Coronary artery (tissue), 2 donors: ENCODE data around the gene TBCC.
A peak's percentile ranks its signal among the peaks of the same experiment; 100 is the strongest.

Experiments used
- DNase-seq: peaks from one replicate; pipeline ENCODE4 v3.0.0-alpha.2; 2017; ENCODE audit warnings: low spot score
- H3K27ac ChIP-seq, 2 donors: fragments of 200-600 bp; sonication (generic); one replicate each; pipeline ENCODE4 v1.5.1; 2016 to 2019
- H3K4me3 ChIP-seq: fragments of 200-600 bp; sonication (generic); 2 replicates; pipeline ENCODE4 v1.5.1; 2016; ENCODE audit warnings: mild to moderate bottlenecking, moderate library complexity
- TF ChIP-seq, protein P1 (sequence below): fragments of 200-600 bp; sonication (generic); IDR thresholded peaks from one replicate; pipeline ENCODE4 v1.5.1; 2019; ENCODE audit warnings: antibody characterized with exemption

TBCC gene

DNA sequence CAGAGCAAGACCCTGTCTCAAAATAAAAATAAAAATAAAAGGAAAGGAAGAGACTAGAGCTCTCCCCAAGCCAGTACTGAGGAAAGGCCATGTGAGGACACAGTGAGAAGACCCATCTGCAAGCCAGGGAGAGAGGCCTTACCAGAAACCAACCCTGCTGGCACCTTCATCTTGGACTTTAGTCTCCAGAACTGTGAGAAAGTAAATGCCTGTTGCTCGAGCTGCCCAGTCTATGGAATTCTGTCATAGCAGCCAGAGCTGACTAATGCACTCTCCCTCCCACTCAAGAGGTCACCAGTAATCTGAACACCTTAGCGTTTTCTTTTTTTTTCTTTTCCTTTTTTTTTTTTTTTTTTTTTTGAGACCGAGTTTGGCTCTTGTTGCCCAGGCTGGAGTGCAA lies 16.2 kb downstream of the TBCC start:
- no peak overlapping the region for H3K27ac ChIP-seq

DNA sequence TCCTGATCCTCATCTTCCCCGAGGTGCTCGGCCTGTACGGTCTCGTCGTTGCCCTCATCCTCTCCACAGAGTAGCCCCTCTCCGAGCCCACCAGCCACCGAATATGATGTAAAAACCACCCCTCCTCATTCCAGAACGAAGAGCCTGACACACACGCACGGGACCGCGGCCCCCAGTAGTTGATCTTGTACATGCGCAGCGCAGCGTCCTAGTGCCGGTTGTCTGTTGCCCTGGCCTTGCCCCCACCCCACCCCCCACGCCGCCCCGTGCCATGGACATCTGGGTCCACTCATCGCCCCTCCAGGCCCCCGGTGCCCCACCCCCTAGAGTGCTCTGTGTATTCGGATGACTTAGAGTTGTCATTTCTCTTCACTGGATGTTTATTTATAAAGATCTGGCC lies 18.3 kb downstream of the TBCC start:
- Histone ChIP-seq H3K27ac (peak overlapping the region in 1 of 2 donors; percentile 72), H3K4me3 (peak overlapping the region; percentile 73)
- DNase-seq = no peak
- TF ChIP-seq, protein P1, sequence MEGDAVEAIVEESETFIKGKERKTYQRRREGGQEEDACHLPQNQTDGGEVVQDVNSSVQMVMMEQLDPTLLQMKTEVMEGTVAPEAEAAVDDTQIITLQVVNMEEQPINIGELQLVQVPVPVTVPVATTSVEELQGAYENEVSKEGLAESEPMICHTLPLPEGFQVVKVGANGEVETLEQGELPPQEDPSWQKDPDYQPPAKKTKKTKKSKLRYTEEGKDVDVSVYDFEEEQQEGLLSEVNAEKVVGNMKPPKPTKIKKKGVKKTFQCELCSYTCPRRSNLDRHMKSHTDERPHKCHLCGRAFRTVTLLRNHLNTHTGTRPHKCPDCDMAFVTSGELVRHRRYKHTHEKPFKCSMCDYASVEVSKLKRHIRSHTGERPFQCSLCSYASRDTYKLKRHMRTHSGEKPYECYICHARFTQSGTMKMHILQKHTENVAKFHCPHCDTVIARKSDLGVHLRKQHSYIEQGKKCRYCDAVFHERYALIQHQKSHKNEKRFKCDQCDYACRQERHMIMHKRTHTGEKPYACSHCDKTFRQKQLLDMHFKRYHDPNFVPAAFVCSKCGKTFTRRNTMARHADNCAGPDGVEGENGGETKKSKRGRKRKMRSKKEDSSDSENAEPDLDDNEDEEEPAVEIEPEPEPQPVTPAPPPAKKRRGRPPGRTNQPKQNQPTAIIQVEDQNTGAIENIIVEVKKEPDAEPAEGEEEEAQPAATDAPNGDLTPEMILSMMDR = no peak

More for the DNA sequence above, 16.2 kb downstream of the TBCC start:
- H3K4me3 ChIP-seq = no peak overlapping the region
- TF ChIP-seq, protein P1 = no peak
- DNase-seq = no peak

DNA sequence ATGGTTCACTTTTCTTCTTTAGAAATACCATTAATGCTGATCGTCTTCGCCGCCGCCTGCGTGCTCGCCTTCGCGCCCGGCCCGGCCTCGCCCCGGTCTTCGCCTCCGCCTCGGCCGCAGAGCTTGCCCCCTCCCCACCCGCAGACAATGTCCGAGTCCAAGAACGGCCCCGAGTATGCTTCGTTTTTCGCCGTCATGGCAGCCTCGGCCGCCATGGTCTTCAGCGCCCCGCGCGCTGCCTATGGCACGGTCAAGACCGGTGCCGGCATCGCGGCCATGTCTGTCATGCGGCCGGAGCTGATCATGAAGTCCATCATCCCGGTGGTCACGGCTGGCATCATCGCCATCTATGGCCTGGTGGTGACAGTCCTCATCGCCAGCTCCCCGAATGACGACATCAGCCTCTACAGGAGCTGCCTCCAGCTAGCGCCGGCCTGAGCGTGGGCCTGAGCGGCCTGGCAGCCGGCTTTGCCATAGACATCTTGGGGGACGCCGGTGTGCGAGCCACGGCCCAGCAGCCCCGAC lies 18.8 kb downstream of the TBCC start:
- TF ChIP-seq, protein P1 = no peak
- Histone ChIP-seq H3K27ac (peak overlapping the region; percentile 65 to 72), H3K4me3 (peak overlapping the region; percentile 73)
- no peak for DNase-seq

DNA sequence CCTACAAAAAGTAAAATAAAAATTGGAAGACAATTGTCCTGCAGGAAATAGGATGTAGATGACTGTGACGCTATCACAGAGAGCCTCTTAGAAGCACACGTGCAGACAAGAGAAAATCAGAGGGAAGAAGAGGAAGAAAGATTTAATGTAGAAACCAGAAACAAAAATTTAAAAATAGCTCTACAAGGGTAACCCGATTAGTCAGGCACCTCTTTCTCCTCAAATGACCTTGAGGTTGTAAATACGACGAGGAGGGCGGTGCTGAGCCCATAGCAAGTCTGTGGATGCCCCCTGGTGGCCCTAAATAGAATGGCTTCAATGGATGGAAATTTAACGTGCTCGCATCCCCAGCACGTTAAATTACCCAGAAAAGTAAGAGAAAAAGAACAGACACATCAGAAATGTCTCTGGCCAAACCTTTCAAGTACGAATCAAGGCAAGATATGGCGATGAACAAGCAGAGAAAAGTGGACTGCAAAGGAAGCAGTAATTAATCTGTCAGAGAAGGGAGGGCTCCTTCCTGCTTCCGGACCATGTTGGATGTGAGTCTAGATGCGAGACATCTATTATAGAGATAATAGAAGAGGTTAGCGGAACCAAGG lies 19.3 kb downstream of the TBCC start:
- peak overlapping the region; percentile 65 to 72 for H3K27ac ChIP-seq
- TF ChIP-seq, protein P1 = peak; percentile 85
- peak; percentile 82 for DNase-seq

DNA sequence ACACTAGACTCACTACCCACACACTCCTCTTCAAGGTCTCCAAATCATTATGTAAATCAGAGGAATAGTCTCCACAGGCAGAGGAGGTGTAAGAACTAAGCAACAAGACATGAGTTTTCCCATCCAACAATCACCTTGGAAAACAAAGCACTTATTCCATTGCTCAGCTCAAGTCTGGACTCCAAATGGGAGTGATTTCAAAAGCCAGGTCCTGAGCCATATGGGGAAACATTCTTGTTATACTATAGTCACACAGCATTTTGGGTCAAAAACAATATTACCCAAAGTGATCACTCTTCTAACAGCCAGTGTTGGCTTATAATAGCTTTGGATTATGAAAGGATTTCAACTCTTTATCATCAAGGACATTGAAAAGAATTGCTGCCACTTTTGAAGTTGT lies 19.9 kb downstream of the TBCC start:
- peak overlapping the region in 1 of 2 donors; percentile 65 for H3K27ac ChIP-seq
- peak overlapping the region; percentile 73 for H3K4me3 ChIP-seq
- DNase-seq = no peak
- TF ChIP-seq, protein P1 = no peak

More for the DNA sequence above, 19.3 kb downstream of the TBCC start:
- H3K4me3 ChIP-seq = peak overlapping the region; percentile 73

DNA sequence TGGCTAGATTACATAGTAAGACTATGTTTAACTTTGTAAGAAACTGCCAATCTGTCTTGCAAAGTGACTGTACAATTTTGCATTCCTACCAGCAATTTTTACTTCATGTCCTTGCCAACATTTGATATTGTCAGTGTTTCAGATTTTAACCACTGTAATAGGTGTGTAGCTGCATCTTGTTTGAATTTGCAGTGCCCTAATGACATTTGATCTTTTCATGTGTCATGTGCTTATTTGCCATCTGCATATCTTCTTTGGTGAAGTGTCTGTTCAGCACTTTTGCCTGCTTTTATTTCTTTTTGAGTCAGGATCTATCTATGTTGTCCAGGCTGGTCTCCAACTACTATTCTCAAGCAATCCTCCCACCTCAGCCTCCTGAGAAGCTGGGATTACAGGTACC lies 21.1 kb downstream of the TBCC start:
- Histone ChIP-seq H3K27ac (no peak overlapping the region), H3K4me3 (no peak overlapping the region)
- TF ChIP-seq, protein P1 = no peak
- DNase-seq = no peak

DNA sequence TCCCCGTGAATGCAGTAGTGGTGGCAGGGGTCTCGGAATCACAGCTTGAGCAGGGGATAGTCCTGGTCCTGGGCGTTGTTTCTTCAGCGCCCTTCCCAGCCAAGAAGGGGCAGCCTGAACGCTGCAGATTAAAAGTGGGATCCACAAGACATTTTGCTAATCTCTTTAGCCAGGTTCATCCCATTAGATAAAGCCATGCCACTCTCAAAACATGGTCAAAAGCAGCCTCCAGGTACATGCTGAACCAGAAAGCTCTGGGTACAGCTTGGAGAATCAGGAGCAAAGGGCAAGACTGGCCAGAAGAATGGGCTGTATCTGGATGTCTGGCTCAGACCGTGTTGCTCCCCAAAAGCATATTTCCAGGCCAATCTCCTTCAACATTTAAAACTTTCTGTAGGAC lies 23.4 kb downstream of the TBCC start, which contains the start of gene PRPH2:
Gene PRPH2, minus strand, starts transcription at position 101 of the 400 bp plus-strand sequence. CDS start 263 bp downstream, outside the sequence.
- TF ChIP-seq, protein P1 = no peak
- H3K4me3 ChIP-seq = no peak within 1 kb of the TSS
- no peak for DNase-seq
- H3K27ac ChIP-seq = no peak within 1 kb of the TSS
